GM23248 (cell line): Measurements from ENCODE around the gene STAG3.

Experiments
- EZH2 ChIP-seq: fragments of 200-600 bp; sonication (generic); IDR thresholded peaks from 2 replicates; pipeline ENCODE4 v1.6.1; 2018; ENCODE audit warnings: antibody characterized with exemption, mild to moderate bottlenecking; ENCODE audit not compliant: insufficient read depth, poor library complexity, severe bottlenecking
- EZH2phosphoT487 ChIP-seq: fragments of 200-600 bp; sonication (generic); IDR thresholded peaks from 2 replicates; pipeline ENCODE4 v1.6.1; 2018; ENCODE audit warnings: antibody characterized with exemption, moderate library complexity, mild to moderate bottlenecking, low read depth; ENCODE audit not compliant: insufficient read depth

- TF ChIP-seq EZH2phosphoT487: no peak
- TF ChIP-seq EZH2: no peak
Measured at GRCh38 chr7:100141555-100141949, 36.2 kb upstream of the STAG3 start.
